H7 (cell line): ENCODE results near the gene SPRYD3. TPM values are rescaled to one million over a fixed set of nuclear protein-coding genes. Genes with fewer than 3 reads are reported as not detected.

ENCODE experiments used
- DNase-seq: peaks from one replicate; pipeline ENCODE4 v3.0.0; 2012
- H3K27me3 ChIP-seq: 2 replicates; pipeline ENCODE4 v1.6.0; 2011; ENCODE audit warnings: mild to moderate bottlenecking, low read length; ENCODE audit not compliant: control insufficient read depth, insufficient read depth
- H3K36me3 ChIP-seq: replicated peaks from 2 replicates; pipeline ENCODE4 v1.5.1; 2011; ENCODE audit warnings: low read length; ENCODE audit not compliant: control insufficient read depth, insufficient read depth
- H3K4me3 ChIP-seq: 2 replicates; pipeline ENCODE4 v1.5.1; 2011; ENCODE audit warnings: low read depth, mild to moderate bottlenecking, control low read depth, low read length, moderate library complexity; ENCODE audit not compliant: insufficient read depth
- total RNA-seq: library from RNA; depleted of rRNA; stranded (reverse); fragments of >200 nt; shearing (Covaris generic); gene quantifications from 2 replicates; pipeline ENCODE4 v1.2.3, GENCODE V29; 2014

Gene SPRYD3
- total RNA-seq, 1 experiment from 2014 or later: 8.7 TPM

DNA sequence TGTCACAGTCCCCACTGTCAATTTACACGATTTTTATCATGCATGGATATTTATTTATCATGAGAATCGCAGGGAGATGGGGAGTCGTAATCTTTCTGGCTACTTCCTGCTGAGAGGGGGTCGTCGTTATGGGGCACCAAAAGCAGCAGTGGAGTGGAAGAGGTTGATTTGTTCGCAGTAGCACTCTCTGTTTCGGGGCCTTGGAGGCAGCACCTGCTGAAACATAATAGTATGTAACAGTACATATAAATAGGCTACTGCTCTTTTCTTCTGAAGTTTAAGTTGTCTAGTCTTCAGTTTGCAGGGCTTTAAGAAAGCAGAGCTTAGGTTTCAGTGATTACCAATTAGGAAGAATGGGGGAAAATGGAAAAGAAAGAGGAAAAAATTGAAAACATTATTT, 27.9 kb upstream of the SPRYD3 start:
- no peaks in the 10 kb centered on the region for H3K36me3 ChIP-seq
- DNase-seq: no peak
- no peak overlapping the region for H3K4me3 ChIP-seq
- H3K27me3 ChIP-seq: no peaks in the 10 kb centered on the region

DNA sequence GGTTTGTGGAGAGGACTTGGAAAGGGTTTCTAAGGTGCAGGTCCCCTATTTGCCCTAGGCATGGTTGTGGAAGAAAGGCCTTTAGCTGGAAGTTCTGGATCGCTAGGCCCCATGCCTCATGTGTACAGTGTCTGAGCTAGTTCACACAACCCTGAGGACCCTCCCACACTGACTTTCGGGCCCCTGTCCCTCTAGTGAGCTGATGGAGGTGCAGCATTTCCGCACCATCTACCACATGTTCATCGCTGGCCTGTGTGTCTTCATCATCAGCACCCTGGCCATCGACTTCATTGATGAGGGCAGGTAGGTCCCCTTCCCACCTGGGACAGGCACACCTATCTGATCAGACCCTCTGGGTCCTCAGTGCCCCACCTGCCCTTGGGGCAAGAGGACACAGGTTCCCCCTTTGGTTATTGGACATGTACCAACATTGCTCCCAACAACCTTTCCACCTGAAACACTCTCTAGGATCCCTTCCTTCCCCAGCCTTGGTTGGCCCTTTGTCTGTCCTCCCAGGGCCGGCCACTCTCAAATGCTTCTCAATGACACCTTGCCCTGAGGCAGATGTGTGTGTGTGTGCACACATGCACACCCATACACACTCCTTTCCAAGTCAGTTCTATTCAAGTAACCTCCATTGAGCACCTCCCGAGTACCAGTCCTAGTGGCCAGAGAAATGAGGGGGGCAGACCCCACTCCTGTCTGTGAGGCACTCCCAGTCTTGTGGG, 26.7 kb upstream of the SPRYD3 start:
- DNase-seq: no peak
- no peaks in the 10 kb centered on the region for H3K27me3 ChIP-seq
- H3K4me3 ChIP-seq: no peak overlapping the region
- H3K36me3 ChIP-seq: no peaks in the 10 kb centered on the region

DNA sequence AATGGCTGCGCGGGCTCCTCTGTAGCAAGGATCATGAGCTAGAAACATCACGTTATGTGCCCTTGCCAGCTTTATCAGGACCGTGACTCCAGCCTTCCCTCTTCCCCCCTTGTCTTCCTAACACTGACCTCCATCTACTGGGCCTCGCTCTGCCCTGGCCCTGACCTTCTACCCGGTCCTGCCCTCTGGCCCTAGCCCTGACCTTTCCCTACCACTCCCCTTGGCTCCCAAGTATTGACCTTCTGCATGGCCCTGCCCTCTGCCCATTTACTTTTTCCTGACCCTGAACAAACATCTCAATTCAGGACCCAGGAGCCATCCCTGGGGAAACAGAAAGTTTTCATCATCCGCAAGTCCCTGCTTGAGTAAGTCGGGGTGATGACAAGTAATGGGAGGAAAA, 26.1 kb upstream of the SPRYD3 start:
- DNase-seq: no peak
- H3K36me3 ChIP-seq: no peaks in the 10 kb centered on the region
- no peak overlapping the region for H3K4me3 ChIP-seq
- H3K27me3 ChIP-seq: no peaks in the 10 kb centered on the region; the same call in 1 of the 2 replicates

DNA sequence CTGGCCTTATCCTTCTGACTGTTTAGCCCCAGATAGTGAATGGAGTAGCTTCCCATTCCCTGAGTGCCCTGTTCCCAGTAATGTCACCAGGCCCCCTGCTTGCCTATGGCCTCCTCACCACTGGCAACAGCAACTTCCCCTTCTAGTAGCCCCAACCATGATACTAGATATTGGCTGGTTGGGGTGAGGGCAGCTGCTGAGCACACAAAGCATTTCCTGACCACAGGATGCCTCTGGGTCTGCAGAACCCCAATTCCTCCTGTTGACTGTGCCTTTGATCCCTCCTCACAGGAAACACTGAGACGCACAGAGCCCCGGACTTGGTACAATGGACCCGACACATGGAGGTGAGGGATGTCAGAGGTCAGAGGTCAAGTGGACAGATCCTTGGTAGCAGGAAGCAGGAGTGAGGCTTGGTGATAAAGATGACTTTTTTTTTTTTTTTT, 24.7 kb upstream of the SPRYD3 start:
- Histone ChIP-seq H3K4me3 (no peak overlapping the region), H3K36me3 (no peaks in the 10 kb centered on the region), H3K27me3 (peaks cover 4% of the 10 kb centered on the region)
- no peak for DNase-seq

DNA sequence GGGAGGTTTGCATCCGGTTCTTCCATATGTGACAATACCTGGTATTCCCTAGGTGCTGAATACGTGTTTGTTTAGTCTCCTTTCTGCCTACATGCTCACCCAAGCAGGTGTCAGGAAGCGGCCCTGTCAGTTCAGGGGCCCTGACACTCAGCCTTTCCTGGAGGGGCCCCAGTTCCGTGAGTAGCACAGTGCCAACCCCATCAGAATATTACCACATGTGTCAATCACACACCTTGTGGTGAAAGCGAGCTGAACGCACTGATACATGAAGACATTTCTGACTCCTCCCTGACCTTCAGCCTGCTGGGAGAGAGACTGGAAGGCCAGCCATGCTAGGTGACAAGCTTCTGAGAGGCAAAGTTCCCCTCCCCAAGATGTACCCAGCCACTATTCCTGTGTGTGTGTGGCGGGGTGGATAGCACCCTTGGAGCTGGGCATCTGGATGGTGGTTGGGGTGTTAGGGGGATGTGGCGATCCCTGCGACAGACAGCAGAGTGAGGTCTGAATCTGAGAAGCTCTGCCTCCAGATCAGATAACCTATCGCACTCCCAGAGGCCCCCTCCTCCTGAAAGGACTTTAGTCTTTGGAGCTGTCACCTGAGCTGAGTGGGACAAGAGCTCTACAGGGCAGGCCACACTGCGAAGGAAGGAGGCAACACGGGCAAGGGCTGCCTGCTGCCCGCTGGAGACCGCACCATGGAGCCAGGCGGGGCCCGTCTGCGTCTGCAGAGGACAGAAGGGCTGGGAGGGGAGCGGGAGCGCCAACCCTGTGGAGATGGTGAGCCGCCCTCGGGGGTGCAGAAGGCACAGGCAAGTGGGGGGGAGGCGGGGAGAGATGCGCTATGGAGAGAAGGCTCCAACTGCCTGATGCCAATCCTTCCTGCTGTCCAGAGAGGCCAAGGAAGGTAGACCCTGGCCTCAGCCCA, 24.0 kb upstream of the SPRYD3 start, which contains the start of gene SOAT2:
SOAT2 (plus strand) TSS at position 604 of the 925 bp plus-strand sequence; CDS start at position 696, 92 bp downstream.
- no peak for DNase-seq
- peaks cover 11% of the 10 kb centered on the region for H3K27me3 ChIP-seq
- no peaks in the 10 kb centered on the region for H3K36me3 ChIP-seq
- H3K4me3 ChIP-seq: no peak within 1 kb of the TSS

DNA sequence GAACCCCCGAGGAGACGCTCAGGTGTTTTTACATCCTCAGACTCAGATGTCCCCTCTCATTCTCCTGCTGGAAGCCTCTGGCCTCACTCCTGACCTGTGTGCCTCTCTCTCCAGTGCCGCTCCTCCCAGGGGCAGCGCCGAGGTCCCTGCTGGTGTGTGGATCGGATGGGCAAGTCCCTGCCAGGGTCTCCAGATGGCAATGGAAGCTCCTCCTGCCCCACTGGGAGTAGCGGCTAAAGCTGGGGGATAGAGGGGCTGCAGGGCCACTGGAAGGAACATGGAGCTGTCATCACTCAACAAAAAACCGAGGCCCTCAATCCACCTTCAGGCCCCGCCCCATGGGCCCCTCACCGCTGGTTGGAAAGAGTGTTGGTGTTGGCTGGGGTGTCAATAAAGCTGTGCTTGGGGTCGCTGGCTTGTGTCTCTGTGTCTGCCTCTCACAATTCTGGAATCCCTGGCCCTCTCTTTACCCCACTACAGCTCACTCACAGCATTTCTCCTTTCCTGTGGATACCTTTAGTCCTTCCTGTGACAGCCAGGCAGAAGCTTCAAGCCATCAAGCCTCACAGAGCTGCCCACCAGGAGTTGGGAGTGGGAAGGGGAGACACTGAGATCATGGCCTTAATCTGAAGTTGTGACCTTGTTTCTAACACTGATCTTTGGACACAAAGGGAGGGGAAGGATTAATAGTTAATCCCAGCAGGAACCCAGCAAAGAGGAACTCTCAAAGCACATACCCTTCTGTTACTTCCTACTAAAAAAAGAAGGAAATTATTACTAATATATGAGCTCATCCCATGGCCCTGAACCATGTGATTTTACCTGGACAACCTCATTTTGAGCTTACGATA, 23.0 kb upstream of the SPRYD3 start:
- Histone ChIP-seq H3K27me3 (peaks cover 17% of the 10 kb centered on the region), H3K4me3 (no peak overlapping the region), H3K36me3 (no peaks in the 10 kb centered on the region)
- DNase-seq: no peak

DNA sequence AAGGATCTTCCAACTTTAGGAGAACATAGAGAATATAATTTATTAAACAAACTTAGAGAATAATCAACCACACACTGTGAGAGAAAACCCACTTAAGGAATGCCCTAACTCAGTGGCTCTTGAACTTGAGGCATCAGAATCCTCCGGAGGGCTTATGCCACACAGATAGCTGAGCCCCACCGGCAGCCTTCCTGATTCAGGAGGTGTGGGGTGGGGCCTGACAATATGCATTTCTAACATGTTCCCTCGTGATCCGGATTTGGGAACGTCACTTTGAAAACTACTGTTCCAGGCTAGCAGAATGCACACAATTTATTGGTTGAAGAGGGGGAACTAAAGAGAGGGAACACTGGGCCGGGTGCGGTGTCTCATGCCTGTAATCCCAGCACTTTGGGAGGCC, 22.1 kb upstream of the SPRYD3 start:
- Histone ChIP-seq H3K4me3 (no peak overlapping the region), H3K27me3 (peaks cover 25% of the 10 kb centered on the region), H3K36me3 (no peaks in the 10 kb centered on the region)
- DNase-seq: peak; percentile 14

DNA sequence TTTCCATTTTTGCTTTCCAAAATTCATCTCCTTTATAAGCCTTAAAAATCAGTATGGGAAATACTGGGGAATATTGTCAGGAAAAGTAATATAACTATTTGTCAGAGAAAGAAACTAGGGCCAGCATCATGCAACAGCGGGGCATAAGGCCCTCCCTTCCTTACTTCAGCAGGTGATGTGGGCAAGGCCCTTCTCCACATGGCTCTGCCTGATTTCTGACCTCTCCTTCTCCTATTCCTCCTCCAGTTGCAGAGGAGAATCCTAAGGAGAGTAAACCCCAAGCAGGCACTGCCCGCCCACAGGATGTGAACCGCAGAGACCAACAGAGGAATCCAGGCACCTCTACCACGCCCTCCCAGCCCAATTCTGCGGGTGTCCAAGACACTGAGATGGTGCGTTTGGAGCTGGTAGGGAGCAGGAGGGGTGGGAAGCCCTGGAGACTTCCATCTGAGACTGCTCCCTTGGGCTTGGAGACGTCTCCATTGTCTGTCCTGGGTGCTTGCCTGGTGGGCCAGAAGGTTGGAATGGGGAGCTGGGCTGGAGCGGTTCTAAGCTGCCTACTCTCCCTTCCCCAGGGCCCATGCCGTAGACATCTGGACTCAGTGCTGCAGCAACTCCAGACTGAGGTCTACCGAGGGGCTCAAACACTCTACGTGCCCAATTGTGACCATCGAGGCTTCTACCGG, 21.4 kb upstream of the SPRYD3 start:
- Histone ChIP-seq H3K27me3 (peaks cover 28% of the 10 kb centered on the region), H3K36me3 (no peaks in the 10 kb centered on the region), H3K4me3 (no peak overlapping the region)
- DNase-seq: peak; percentile 20

DNA sequence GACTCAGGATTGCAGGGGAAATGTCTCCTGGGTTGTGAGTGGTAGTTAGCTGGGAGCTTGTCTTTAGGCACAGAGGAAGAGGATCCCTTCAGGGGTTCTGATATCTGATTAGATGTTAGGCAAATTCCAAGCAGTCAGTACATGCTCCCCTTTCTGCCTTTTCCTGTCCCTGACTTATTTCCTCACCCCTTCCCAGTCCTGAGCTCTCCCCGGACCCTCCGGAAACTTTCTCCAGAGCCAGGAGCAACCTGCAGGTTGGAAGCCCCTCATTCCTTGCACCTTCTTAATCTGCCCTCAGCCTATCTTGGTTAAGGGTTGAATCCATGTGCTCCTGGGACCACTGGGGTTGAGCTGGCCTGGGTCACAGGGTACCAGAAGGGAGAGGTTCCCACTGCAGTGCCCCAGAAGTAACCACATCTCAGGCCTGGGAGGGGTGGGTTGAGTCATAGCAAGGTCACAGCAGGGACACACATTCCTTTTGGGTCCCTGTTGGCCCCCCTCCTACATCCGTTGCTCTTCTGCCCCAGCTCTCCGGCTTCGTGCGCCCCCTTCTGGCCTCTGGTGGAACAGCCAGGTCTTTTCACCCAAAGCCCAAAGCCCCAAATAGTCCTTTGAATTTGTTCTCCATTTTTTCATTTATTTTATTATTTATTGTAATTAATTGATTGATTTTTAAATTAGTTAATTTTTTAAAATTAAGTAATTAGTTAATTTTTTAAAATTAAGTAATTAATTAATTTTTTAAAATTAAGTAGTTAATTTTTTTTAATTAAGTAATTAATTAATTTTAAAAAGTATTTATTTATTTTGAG, 20.1 kb upstream of the SPRYD3 start:
- H3K27me3 ChIP-seq: peaks cover 28% of the 10 kb centered on the region
- no peak overlapping the region; the same call in 1 of the 2 replicates for H3K4me3 ChIP-seq
- DNase-seq: peak; percentile 92

DNA sequence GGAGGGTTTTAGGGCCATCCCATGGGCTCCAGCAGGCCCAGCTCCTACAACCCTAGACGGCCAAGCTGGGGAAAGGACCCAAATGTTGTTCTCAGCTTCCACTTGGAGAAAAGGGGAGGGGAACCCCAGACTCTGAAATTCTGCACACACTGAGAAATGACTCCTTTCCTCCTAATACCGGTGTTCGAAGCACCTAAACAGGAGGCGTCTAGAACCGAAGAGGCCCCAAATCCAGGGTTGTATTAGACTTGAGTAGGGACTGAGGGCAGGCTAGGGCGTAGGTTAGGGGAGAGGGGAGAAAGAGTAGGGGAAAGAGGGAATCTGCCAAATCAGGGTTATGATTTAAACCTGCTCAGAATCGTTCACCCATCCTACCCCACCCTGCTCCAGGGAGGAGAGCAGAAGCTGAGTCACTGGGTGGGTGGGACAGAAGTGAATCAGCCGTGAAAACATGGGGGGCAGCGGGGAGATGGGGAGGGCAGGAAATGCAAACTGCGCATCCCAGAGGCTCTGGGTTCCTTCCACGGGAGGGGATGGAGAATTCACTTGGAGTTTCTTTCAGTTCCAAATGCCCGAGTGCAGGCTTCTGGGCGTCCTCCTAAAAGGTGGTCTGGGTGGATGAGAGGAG, 19.3 kb upstream of the SPRYD3 start:
- Histone ChIP-seq H3K4me3 (peak overlapping the region; percentile 81), H3K36me3 (no peaks in the 10 kb centered on the region), H3K27me3 (peaks cover 29% of the 10 kb centered on the region)
- no peak for DNase-seq

More for the DNA sequence above, 20.1 kb upstream of the SPRYD3 start:
- no peaks in the 10 kb centered on the region for H3K36me3 ChIP-seq

DNA sequence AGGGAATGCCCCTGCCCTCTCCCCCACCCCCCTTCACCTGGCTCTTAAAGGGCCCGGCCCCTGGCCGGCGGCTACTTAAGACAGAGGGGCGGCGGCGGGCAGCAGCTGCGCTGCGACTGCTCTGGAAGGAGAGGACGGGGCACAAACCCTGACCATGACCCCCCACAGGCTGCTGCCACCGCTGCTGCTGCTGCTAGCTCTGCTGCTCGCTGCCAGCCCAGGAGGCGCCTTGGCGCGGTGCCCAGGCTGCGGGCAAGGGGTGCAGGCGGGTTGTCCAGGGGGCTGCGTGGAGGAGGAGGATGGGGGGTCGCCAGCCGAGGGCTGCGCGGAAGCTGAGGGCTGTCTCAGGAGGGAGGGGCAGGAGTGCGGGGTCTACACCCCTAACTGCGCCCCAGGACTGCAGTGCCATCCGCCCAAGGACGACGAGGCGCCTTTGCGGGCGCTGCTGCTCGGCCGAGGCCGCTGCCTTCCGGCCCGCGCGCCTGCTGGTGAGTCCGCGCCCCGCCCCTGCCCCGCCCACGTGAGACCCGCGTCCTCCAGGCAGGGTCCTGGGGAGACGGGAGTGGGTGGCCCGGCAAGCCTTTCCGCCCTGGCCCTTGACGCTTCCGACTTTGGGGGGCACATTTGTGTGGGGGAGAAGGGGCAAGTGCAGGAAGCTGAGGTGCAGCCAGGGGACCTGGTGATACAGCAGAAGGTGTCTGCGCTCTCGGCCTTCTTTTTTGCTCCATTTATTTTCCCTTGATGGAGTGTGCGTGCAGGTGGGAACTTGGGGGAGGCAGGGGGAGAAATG, 18.6 kb upstream of the SPRYD3 start, which contains the start of gene IGFBP6:
IGFBP6 (plus strand) TSS at position 104 of the 790 bp plus-strand sequence; CDS start at position 155, 51 bp downstream.
- Histone ChIP-seq H3K36me3 (no peaks in the 10 kb centered on the region), H3K27me3 (peaks cover 31% of the 10 kb centered on the region), H3K4me3 (peak within 1 kb of the TSS; percentile 81)
- DNase-seq: peak; percentile 84

DNA sequence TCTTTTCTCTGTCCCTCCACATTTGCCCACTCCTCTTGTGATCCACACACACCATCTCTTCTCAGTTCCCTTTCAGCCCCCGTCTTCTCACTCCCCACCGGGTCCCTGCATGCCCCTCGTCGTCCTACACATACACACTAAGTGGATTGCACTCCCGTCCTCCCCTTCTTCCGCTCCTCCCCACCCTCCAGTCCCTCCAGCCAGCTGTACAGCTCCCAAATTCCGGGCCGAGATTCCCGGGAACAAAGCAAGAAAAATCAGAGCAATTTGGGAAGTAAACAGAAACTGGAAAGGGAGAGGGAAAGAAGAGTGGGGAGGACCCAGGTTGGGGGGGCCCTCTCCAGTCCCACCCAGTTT, 18.0 kb upstream of the SPRYD3 start:
- Histone ChIP-seq H3K4me3 (peak overlapping the region; percentile 81), H3K36me3 (no peaks in the 10 kb centered on the region), H3K27me3 (peaks cover 31% of the 10 kb centered on the region)
- peak; percentile 80 for DNase-seq
